ENCODE results near the gene HRAS. TPM values are rescaled to one million over a fixed set of nuclear protein-coding genes. Genes with fewer than 3 reads are reported as not detected.

HRAS gene
- total and polyA plus RNA-seq, 2 donors (not counting 3 experiments of a cell fraction or from before 2014, with no cell fraction given): 103 to 109 TPM

DNA sequence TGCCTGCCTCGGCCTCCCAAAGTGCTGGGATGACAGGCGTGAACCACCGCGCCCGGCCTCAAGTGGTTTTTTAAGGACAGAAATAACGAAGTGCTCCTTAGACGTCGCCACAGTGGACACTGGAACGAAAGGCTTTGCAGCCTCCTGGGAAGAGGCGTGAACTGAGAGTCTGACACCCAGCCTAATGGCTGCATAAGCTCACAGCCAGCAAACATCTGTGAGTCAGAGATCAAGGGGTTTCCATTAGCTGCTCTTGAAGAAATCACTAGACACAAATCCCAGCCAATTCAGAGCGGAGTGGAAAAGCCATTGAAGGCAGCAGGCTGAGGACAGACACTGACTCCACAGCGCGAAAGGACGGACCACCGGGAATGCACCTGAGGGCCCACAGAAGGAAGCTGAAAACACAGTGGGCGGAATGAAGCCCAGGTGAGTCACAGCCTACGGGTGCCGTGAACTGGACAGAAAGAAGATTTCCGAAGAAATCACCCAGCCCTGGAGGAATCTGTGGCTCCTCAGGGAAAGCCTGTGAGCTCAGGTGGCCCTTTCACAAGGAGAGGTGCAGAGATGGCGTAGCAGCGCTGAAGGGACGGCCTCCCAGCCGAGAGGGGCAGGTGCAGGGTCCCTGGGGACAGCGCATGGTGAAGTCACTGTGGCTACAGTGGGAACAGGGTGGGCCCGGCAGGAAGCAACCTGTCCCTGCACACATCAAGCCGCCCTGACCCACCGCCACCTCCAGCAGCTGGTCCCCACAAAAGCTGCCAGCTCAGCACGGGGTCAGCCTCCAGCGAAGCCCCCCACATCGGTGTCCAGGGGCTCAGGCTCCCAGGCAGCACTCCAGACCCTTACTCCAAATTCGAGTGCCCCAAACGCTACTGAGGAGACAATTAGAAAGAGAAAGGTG, 13.6 kb upstream of the HRAS start:
- intact Hi-C loops (cut with micrococcal nuclease): no loop called here
- no peak for FAIRE-seq
- ChIA-PET CTCF (interaction anchor here (1.2 kb wide), 1 partner anchor 16 kb away, joined by 3 read pairs; no protein-coding TSS in a partner anchor), POLR2A (no interaction called here)
- H3K27me3 ChIP-seq (ENCODE audit: control insufficient read depth in 2 of 2, insufficient read depth in 2 of 2, low read length in 2 of 2): no peaks in the 10 kb centered on the region
- dilution Hi-C loops (cut with MboI; ENCODE audit: extremely low pct_ligation_motif_present, low sequenced_read_pairs): no loop called here
- H3K4me2 ChIP-seq (ENCODE audit: insufficient read depth, low read length): no peak overlapping the region
- BruUV-seq (replicated peaks): no TSS peak
- H3K27ac ChIP-seq (ENCODE audit: insufficient read depth, low read depth, low read length): no peak overlapping the region
- no peaks in the 10 kb centered on the region for H3K4me1 ChIP-seq (ENCODE audit: control insufficient read depth, extremely low read depth, insufficient read depth, low read length)
- H4K20me1 ChIP-seq (replicated peaks; ENCODE audit: control insufficient read depth, extremely low read depth, insufficient read depth, low read length): no peaks in the 10 kb centered on the region
- no peak overlapping the region for H3K9ac ChIP-seq (replicated peaks; ENCODE audit: extremely low read depth, insufficient read depth, low read length)
- no peak overlapping the region for H2AFZ ChIP-seq (ENCODE audit: low read depth, low read length)
- H3K79me2 ChIP-seq (ENCODE audit: control insufficient read depth, insufficient read depth, low read length): no peaks in the 10 kb centered on the region
- H3K9me1 ChIP-seq (replicated peaks; ENCODE audit: control insufficient read depth, extremely low read depth, insufficient read depth, low read length): no peaks in the 10 kb centered on the region
- DNase-seq (ENCODE audit: low read depth, low spot score): no peak
- H3K4me3 ChIP-seq (replicated peaks in 1 of 3; ENCODE audit: insufficient read depth in 1 of 3, low read depth in 1 of 3, low read length in 3 of 3): no peak overlapping the region
- H3K9me3 ChIP-seq (replicated peaks; ENCODE audit: control insufficient read depth, insufficient read depth, low read length): no peaks in the 10 kb centered on the region
- TF ChIP-seq CTCF (IDR thresholded peaks at IDR 0.05; ENCODE audit: extremely low read depth in 1 of 2, insufficient read depth in 1 of 2, low read depth in 1 of 2, low read length in 2 of 2) (no peak), POLR2AphosphoS5 (IDR thresholded peaks at IDR 0.05; ENCODE audit: insufficient read depth, low read depth, low read length) (no peak), FOS (IDR thresholded peaks at IDR 0.05; ENCODE audit: borderline replicate concordance, insufficient read depth, low read length) (no peak), MYC (IDR thresholded peaks at IDR 0.05; ENCODE audit: low read depth, low read length) (no peak), JUN (IDR thresholded peaks at IDR 0.05; ENCODE audit: borderline replicate concordance, insufficient read depth, insufficient read length, low read depth) (no peak)
- no peaks in the 10 kb centered on the region for H3K36me3 ChIP-seq (ENCODE audit: control insufficient read depth in 2 of 2, extremely low read depth in 1 of 2, insufficient read depth in 2 of 2, low read length in 2 of 2)

All from endothelial cell of umbilical vein (primary cell).